HG03175 (cell line): ENCODE data around the gene RAB6B.

ENCODE experiments used
- ATAC-seq: cut with Tn5 transposase; IDR thresholded peaks from one replicate; pipeline ENCODE4 v1.9.1; 2021; ENCODE audit warnings: mild to moderate bottlenecking, moderate library complexity; ENCODE audit not compliant: unreplicated experiment

The RAB6B gene

GRCh38 chr3:133896002-133896761, 500 bp upstream of the RAB6B start:
- no peak for ATAC-seq

GRCh38 chr3:133894353-133895207, 1.1 kb downstream of the RAB6B start:
- no peak for ATAC-seq

GRCh38 chr3:133893683-133894352, 1.9 kb downstream of the RAB6B start:
- ATAC-seq, result no peak

- ATAC-seq, result no peak
Measured at GRCh38 chr3:133892541-133893231, 3.0 kb downstream of the RAB6B start.

- ATAC-seq, result no peak
Measured at GRCh38 chr3:133891662-133892378, 3.9 kb downstream of the RAB6B start.

- ATAC-seq, result no peak
Measured at GRCh38 chr3:133890972-133891644, 4.6 kb downstream of the RAB6B start.

- ATAC-seq, result no peak
Measured at GRCh38 chr3:133890037-133890436, 5.6 kb downstream of the RAB6B start.

- no peak for ATAC-seq
Measured at GRCh38 chr3:133888726-133889340, 6.8 kb downstream of the RAB6B start.

GRCh38 chr3:133887803-133888703, 7.6 kb downstream of the RAB6B start:
- ATAC-seq, result no peak

- no peak for ATAC-seq
Measured at GRCh38 chr3:133887074-133887802, 8.4 kb downstream of the RAB6B start.

GRCh38 chr3:133886031-133886722, 9.5 kb downstream of the RAB6B start:
- no peak for ATAC-seq

GRCh38 chr3:133884887-133885711, 10.6 kb downstream of the RAB6B start:
- ATAC-seq, result no peak

- no peak for ATAC-seq
Measured at GRCh38 chr3:133884054-133884886, 11.4 kb downstream of the RAB6B start.

- ATAC-seq, result no peak
Measured at GRCh38 chr3:133883641-133884040, 12.0 kb downstream of the RAB6B start.

GRCh38 chr3:133882986-133883586, 12.6 kb downstream of the RAB6B start:
- ATAC-seq, result no peak
